Sciatic nerve (tissue), 2 donors: ENCODE data around the gene SNX5. TPM values are rescaled to one million over a fixed set of nuclear protein-coding genes. Genes with fewer than 3 reads are reported as not detected.

Experiments
- ATAC-seq: fragments of 200-7000 bp; cut with Tn5 transposase; one replicate; pipeline ENCODE4 v1.9.1; 2020; ENCODE audit warnings: mild to moderate bottlenecking, moderate library complexity
- DNase-seq: peaks from one replicate; pipeline ENCODE4 v3.0.0-alpha.2; 2020; ENCODE audit warnings: low spot score
- intact Hi-C: fragments of 100-400 bp; cut with DNase I; formaldehyde crosslinking; loops from one replicate; pipeline ENCODE4 v1.14.2; 2022
- total RNA-seq: library from RNA; stranded (reverse); fragmentation: NEBNext Ultra II Directional; extraction: Animal tissue kit (Norgen Biotek cat#: 25700); gene quantifications from one replicate; pipeline ENCODE4 v1.2.1, GENCODE V29; 2021
- donor health status: DM: no; HTN: no; CAD: no.
- donor health status: DM: no; HTN: no; CAD: no.

The SNX5 gene
- total RNA-seq, 1 donor from 2014 or later: 85.3 TPM

GRCh38 chr20:17946572-17947473 is 21.8 kb downstream of the SNX5 start:
- intact Hi-C loops: no loop called here
- DNase-seq (no peak), ATAC-seq (no peak)

GRCh38 chr20:17946040-17946439 is 22.6 kb downstream of the SNX5 start:
- DNase-seq: no peak
- no peak for ATAC-seq
- intact Hi-C loops: no loop called here

GRCh38 chr20:17944854-17945474 is 23.6 kb downstream of the SNX5 start:
- intact Hi-C loops: no loop called here
- DNase-seq: no peak
- no peak for ATAC-seq

GRCh38 chr20:17943343-17943742 is 25.3 kb downstream of the SNX5 start:
- ATAC-seq: no peak
- no peak for DNase-seq
- intact Hi-C loops: no loop called here

- intact Hi-C loops: no loop called here
- DNase-seq (no peak), ATAC-seq (no peak)
These were observed 26.8 kb downstream of the SNX5 start for GRCh38 chr20:17941826-17942196.

- DNase-seq: no peak
- intact Hi-C loops: no loop called here
- no peak for ATAC-seq
These were observed 27.3 kb downstream of the SNX5 start for GRCh38 chr20:17941087-17941825.

- intact Hi-C loops: no loop called here
- DNase-seq (no peak), ATAC-seq (no peak)
These were observed 28.2 kb downstream of the SNX5 start for GRCh38 chr20:17940224-17940971.

GRCh38 chr20:17939622-17940223 is 28.9 kb downstream of the SNX5 start:
- intact Hi-C loops: no loop called here
- ATAC-seq: no peak

GRCh38 chr20:17938871-17939619 is 29.5 kb downstream of the SNX5 start:
- DNase-seq: peak; percentile 80
- intact Hi-C loops: no loop called here
- peak; percentile 74 for ATAC-seq

More at GRCh38 chr20:17939622-17940223, 28.9 kb downstream of the SNX5 start:
- no peak for DNase-seq

GRCh38 chr20:17936761-17937732 is 31.5 kb downstream of the SNX5 start:
- intact Hi-C loops: no loop called here
- no peak for DNase-seq
- ATAC-seq: peak; percentile 80

GRCh38 chr20:17936286-17936760 is 32.3 kb downstream of the SNX5 start:
- DNase-seq (no peak), ATAC-seq (peak; percentile 12)
- intact Hi-C loops: no loop called here

- intact Hi-C loops: no loop called here
- no peak for ATAC-seq
- DNase-seq: no peak
These were observed 32.8 kb downstream of the SNX5 start for GRCh38 chr20:17935761-17936160.

GRCh38 chr20:17935186-17935585 is 33.4 kb downstream of the SNX5 start:
- ATAC-seq: no peak
- intact Hi-C loops: no loop called here
- DNase-seq: no peak

- no peak for ATAC-seq
- intact Hi-C loops: no loop called here
These were observed 34.3 kb downstream of the SNX5 start for GRCh38 chr20:17934141-17934862.

GRCh38 chr20:17933711-17934110 is 34.9 kb downstream of the SNX5 start:
- no peak for ATAC-seq
- no peak for DNase-seq
- intact Hi-C loops: no loop called here

More at GRCh38 chr20:17934141-17934862, 34.3 kb downstream of the SNX5 start:
- no peak for DNase-seq

GRCh38 chr20:17933121-17933520 is 35.5 kb downstream of the SNX5 start:
- DNase-seq: no peak
- intact Hi-C loops: no loop called here
- ATAC-seq: no peak
